HepG2 (cell line): ENCODE data around the gene URI1. TPM values are rescaled to one million over a fixed set of nuclear protein-coding genes. Genes with fewer than 3 reads are reported as not detected.

ENCODE experiments used
- ATAC-seq: fragments of 200-7000 bp; cut with Tn5 transposase; 3 replicates; pipeline ENCODE4 v1.9.1; 2020; ENCODE audit warnings: mild to moderate bottlenecking, moderate library complexity
- BruUV-seq: library from RNA; stranded (reverse); fragments of 400-500 nt; replicated peaks from 2 replicates; lab custom pipeline; 2021; lab: Mats Ljungman, UMichigan
- CTCF ChIA-PET: fragments of 300-600 bp; formaldehyde crosslinking; extraction: SDS; loops from one replicate; lab custom pipeline; 2021; ENCODE audit warnings: low total read pairs, inconsistent platforms, low intra/inter-chr PET ratio; lab: Yijun Ruan, JAX
- POLR2A ChIA-PET: fragments of 350-600 bp; sonication (Branson Sonifier 250); formaldehyde crosslinking; loops from one replicate; lab custom pipeline; 2020; ENCODE audit warnings: antibody characterized with exemption, inconsistent platforms; lab: Yijun Ruan, JAX
- DNase-seq: peaks from one replicate; pipeline ENCODE4 v3.0.0-alpha.2; 2015; ENCODE audit warnings: low spot score
- FAIRE-seq: peaks from 3 replicates; lab custom pipeline; 2011; peaks lifted over from hg19 to GRCh38; lab: Jason Lieb, UNC
- H2AFZ ChIP-seq: one replicate; pipeline ENCODE4 v1.6.1; 2011; ENCODE audit warnings: low read length, inconsistent platforms
- H3K27ac ChIP-seq: fragments of 300-600 bp; 3 replicates; pipeline ENCODE4 v1.8.0; 2011; ENCODE audit warnings: mixed run types, mild to moderate bottlenecking, mixed read lengths, low read length, inconsistent platforms; ENCODE audit not compliant: insufficient read depth; ENCODE audit errors: extremely low read length
- H3K27me3 ChIP-seq, 2 experiments: fragments of 200-600 bp in 1 of 2; 2 replicates in 1 of 2; 3 replicates in 1 of 2; pipeline versions ENCODE4 v1.6.0 to v1.8.0; 2011; ENCODE audit warnings: low read length in 2 of 2, mild to moderate bottlenecking in 2 of 2, moderate library complexity in 2 of 2, inconsistent platforms in 1 of 2; ENCODE audit not compliant: insufficient read depth in 2 of 2, control insufficient read depth in 1 of 2
- H3K36me3 ChIP-seq, 2 experiments: fragments of 200-600 bp in 1 of 2; replicated peaks in 1 of 2; 2 replicates in 1 of 2; 3 replicates in 1 of 2; pipeline versions ENCODE4 v1.5.1 to v1.8.0; 2011; ENCODE audit warnings: low read length in 2 of 2, inconsistent platforms in 1 of 2; ENCODE audit not compliant: insufficient read depth in 2 of 2, control insufficient read depth in 1 of 2
- H3K4me1 ChIP-seq: 2 replicates; pipeline ENCODE4 v1.5.1; 2012; ENCODE audit warnings: low read length, inconsistent platforms; ENCODE audit not compliant: insufficient read depth
- H3K4me2 ChIP-seq: 2 replicates; pipeline ENCODE4 v1.6.0; 2011; ENCODE audit warnings: low read depth, low read length, inconsistent platforms
- H3K4me3 ChIP-seq, 3 experiments: fragments of 200-600 bp in 1 of 3; sonication (generic), shearing (Covaris generic) in 1 of 3; replicated peaks in 1 of 3; 2 replicates each; pipeline ENCODE4 v1.5.1; 2011 to 2016; ENCODE audit warnings: low read length in 3 of 3, inconsistent platforms in 2 of 3, low read depth in 2 of 3, mild to moderate bottlenecking in 2 of 3, control low read depth in 1 of 3, mixed read lengths in 1 of 3; ENCODE audit not compliant: insufficient read depth in 1 of 3
- H3K79me2 ChIP-seq: one replicate; pipeline ENCODE4 v1.6.1; 2011; ENCODE audit warnings: low read length, inconsistent platforms; ENCODE audit not compliant: insufficient read depth
- H3K9ac ChIP-seq: 2 replicates; pipeline ENCODE4 v1.6.0; 2011; ENCODE audit warnings: mild to moderate bottlenecking, low read depth, low read length, inconsistent platforms; ENCODE audit not compliant: insufficient read depth
- H3K9me3 ChIP-seq: 2 replicates; pipeline ENCODE4 v1.5.1; 2012; ENCODE audit warnings: mild to moderate bottlenecking, low read length
- H4K20me1 ChIP-seq: 2 replicates; pipeline ENCODE4 v1.6.0; 2011; ENCODE audit warnings: inconsistent platforms, mild to moderate bottlenecking, low read length, moderate library complexity; ENCODE audit not compliant: insufficient read depth
- BCL6 ChIP-seq: IDR thresholded peaks from 2 replicates; pipeline ENCODE4 v1.6.1; 2016; ENCODE audit warnings: missing genetic modification reagents, missing compliant biosample characterization
- HDAC6 ChIP-seq: fragments of 200-600 bp; sonication (generic); IDR thresholded peaks from 2 replicates; pipeline ENCODE4 v1.7.0; 2017; ENCODE audit warnings: mild to moderate bottlenecking, antibody characterized with exemption, low read length, low read depth
- HMGXB3 ChIP-seq: sonication (generic); formaldehyde crosslinking; IDR thresholded peaks from 2 replicates; pipeline ENCODE4 v1.4.0; 2020; ENCODE audit warnings: missing genetic modification reagents, borderline replicate concordance
- HMGXB4 ChIP-seq, 2 experiments: sonication (generic) in 1 of 2; formaldehyde crosslinking in 1 of 2; IDR thresholded peaks; 2 replicates each; pipeline versions ENCODE4 v1.4.0 to v1.6.1; 2018 to 2020; ENCODE audit warnings: missing genetic modification reagents in 2 of 2, borderline replicate concordance in 1 of 2, low read depth in 1 of 2, mild to moderate bottlenecking in 1 of 2, missing biosample characterization in 1 of 2
- KDM5B ChIP-seq: sonication (generic); formaldehyde crosslinking; IDR thresholded peaks from 2 replicates; pipeline ENCODE4 v1.4.0; 2020; ENCODE audit warnings: missing genetic modification reagents, mild to moderate bottlenecking, borderline replicate concordance
- NRL ChIP-seq: sonication (generic); formaldehyde crosslinking; IDR thresholded peaks from 2 replicates; pipeline ENCODE4 v1.5.0; 2020; ENCODE audit warnings: missing genetic modification reagents, mild to moderate bottlenecking, moderate library complexity, borderline replicate concordance
- SAFB2 ChIP-seq: sonication (generic); formaldehyde crosslinking; IDR thresholded peaks from 2 replicates; pipeline ENCODE4 v1.5.1; 2020; ENCODE audit warnings: missing genetic modification reagents, low read depth, mild to moderate bottlenecking, borderline replicate concordance
- TBP ChIP-seq: sonication (generic); formaldehyde crosslinking; IDR thresholded peaks from 2 replicates; pipeline ENCODE4 v1.5.0; 2020; ENCODE audit warnings: missing genetic modification reagents
- ZBTB39 ChIP-seq: sonication (generic); formaldehyde crosslinking; IDR thresholded peaks from 2 replicates; pipeline ENCODE4 v1.5.0; 2020; ENCODE audit warnings: missing genetic modification reagents
- ZNF337 ChIP-seq: sonication (generic); formaldehyde crosslinking; IDR thresholded peaks from 2 replicates; pipeline ENCODE4 v1.5.1; 2020; ENCODE audit warnings: missing genetic modification reagents, low read depth, mild to moderate bottlenecking, borderline replicate concordance
- ZNF576 ChIP-seq: sonication (generic); formaldehyde crosslinking; IDR thresholded peaks from 2 replicates; pipeline ENCODE4 v1.4.0; 2020; ENCODE audit warnings: mild to moderate bottlenecking, missing genetic modification reagents
- WGBS: methylation state at CpG from one replicate; pipeline ENCODE4 v1.1.6; 2017; ENCODE audit warnings: low lambda C conversion rate; 5-methylcytosine and 5-hydroxymethylcytosine counted together
- in situ Hi-C: cut with HindIII; loops from 2 replicates; pipeline ENCODE4 v1.10.0; 2017; ENCODE audit warnings: low pct_unique_long_range_greater_than_20kb; ENCODE audit not compliant: extremely low pct_ligation_motif_present
- intact Hi-C: fragments of 100-400 bp; cut with micrococcal nuclease; formaldehyde crosslinking; loops from one replicate; pipeline ENCODE4 v1.10.0; 2022; ENCODE audit not compliant: unreplicated experiment
- polyA plus RNA-seq, 8 experiments: library from polyadenylated mRNA; depleted of rRNA in 3 of 8; stranded (reverse) in 7 of 8; unstranded in 1 of 8; fragments of >200 nt; fragmentation: Illumina TruSeq in 4 of 8; extraction: Trizol in 4 of 8; gene quantifications; 2 replicates each; pipeline versions ENCODE4 v1.2.1 to v1.2.3, GENCODE V29; 2011 to 2016; ENCODE audit warnings: low read depth in 4 of 8, missing spikeins in 1 of 8, mixed read lengths in 1 of 8; ENCODE audit not compliant: insufficient read depth in 1 of 8
- total RNA-seq, 5 experiments: library from RNA; depleted of rRNA; stranded (reverse); fragments of >200 nt; fragmentation: Illumina TruSeq; extraction: Trizol; gene quantifications; 2 replicates each; pipeline ENCODE4 v1.2.3, GENCODE V29; 2016; ENCODE audit warnings: low read depth in 1 of 5

URI1 gene
- total and polyA plus RNA-seq, 2 of the 13 experiments (the other 11 are each of a cell fraction or from before 2014, with no cell fraction given): 43.6 to 67.9 TPM

- no peak for TF ChIP-seq HMGXB3 (CRISPR knock-in tag)
- no peak for TF ChIP-seq HDAC6
- TF ChIP-seq TBP (CRISPR knock-in tag): no peak
Observed at GRCh38 chr19:30063650-30064347, 121.8 kb downstream of the URI1 start (continued).

- H3K4me2 ChIP-seq: no peak overlapping the region
- ChIA-PET POLR2A (no interaction called here), CTCF (no interaction called here)
- DNase-seq: no peak
- H3K79me2 ChIP-seq: no peaks in the 10 kb centered on the region
- no peak overlapping the region for H3K4me3 ChIP-seq
- no peak for FAIRE-seq
- no peak overlapping the region for H2AFZ ChIP-seq
- no peaks in the 10 kb centered on the region; a peak in 2 of 5 replicates for H3K27me3 ChIP-seq
- no peaks in the 10 kb centered on the region for H4K20me1 ChIP-seq
- H3K27ac ChIP-seq: no peak overlapping the region
- H3K9ac ChIP-seq: no peak overlapping the region
- H3K4me1 ChIP-seq: peaks cover 18% of the 10 kb centered on the region
- no peak; the same call in 2 of the 3 replicates for ATAC-seq
- no TSS peak for BruUV-seq
- H3K9me3 ChIP-seq: no peaks in the 10 kb centered on the region
- 30% methylated on average over 4 of the region's 19 CpGs for WGBS
- in situ Hi-C loops (no loop called here), intact Hi-C loops (no loop called here)
- H3K36me3 ChIP-seq: no peaks in the 10 kb centered on the region
- TF ChIP-seq NRL (CRISPR knock-in tag): no peak
- TF ChIP-seq BCL6 (CRISPR knock-in tag): no peak
- TF ChIP-seq ZNF576: no peak
- TF ChIP-seq KDM5B (CRISPR knock-in tag): no peak
- TF ChIP-seq HMGXB4 (CRISPR knock-in tag; IDR thresholded peaks at IDR 0.05; ENCODE audit: borderline replicate concordance in 1 of 2, low read depth in 1 of 2): no peak
- no peak for TF ChIP-seq SAFB2 (CRISPR knock-in tag)
- TF ChIP-seq ZNF337 (CRISPR knock-in tag): no peak
- TF ChIP-seq ZBTB39 (CRISPR knock-in tag): no peak
Observed at GRCh38 chr19:30064348-30064699, 122.3 kb downstream of the URI1 start.
